Right lobe of liver (tissue), 4 donors: Measurements from ENCODE around the gene WIZ.

ENCODE experiments used
- CTCF ChIP-seq, 4 donors: fragments of 200-600 bp in 3 of 4; fragments of 450-650 bp in 1 of 4; IDR thresholded peaks; one replicate each; pipeline versions ENCODE4 v1.5.1 to v1.8.0; 2016 to 2022; ENCODE audit warnings: antibody characterized with exemption in 4 of 4, mild to moderate bottlenecking in 2 of 4
- POLR2A ChIP-seq: fragments of 450-650 bp; IDR thresholded peaks from one replicate; pipeline ENCODE4 v1.6.1; 2017; ENCODE audit warnings: antibody characterized with exemption, mild to moderate bottlenecking
- donor health status: DM: no; HTN: no; CAD: no.
- donor health status: DM: no; HTN: no; CAD: no.
- donor health status: DM: no; HTN: yes; CAD: no.

DNA sequence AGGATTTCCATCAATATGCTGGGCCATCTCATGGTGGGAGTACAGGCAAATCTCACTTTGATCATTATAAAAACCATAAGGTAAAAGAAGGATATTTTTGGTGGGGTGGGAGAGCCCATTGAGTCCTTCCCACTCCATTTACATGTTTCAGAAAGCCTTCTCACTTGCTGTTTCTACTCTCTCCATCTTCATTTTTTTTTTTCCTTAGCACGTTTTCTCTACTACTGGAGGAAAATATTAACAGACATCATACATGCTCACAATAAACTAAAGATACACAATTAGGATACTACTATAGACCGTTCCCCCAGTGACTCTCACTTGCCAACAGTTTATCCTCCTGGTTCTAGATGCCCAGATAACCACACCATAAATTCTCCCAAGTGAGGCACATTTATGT is 68.3 kb downstream of the WIZ start:
- no peak for TF ChIP-seq CTCF (IDR thresholded peaks at IDR 0.05)
- TF ChIP-seq POLR2A = no peak
